ENCODE results near the gene ZDHHC24. TPM values are rescaled to one million over a fixed set of nuclear protein-coding genes. Genes with fewer than 3 reads are reported as not detected.

ZDHHC24 gene
- total RNA-seq, 4 donors from 2014 or later: 0.29 to 11.9 (median 8.9) TPM

GRCh38 chr11:66509131-66509561, 36.7 kb downstream of the ZDHHC24 start:
- peaks cover 0 to 4% of the 10 kb centered on the region in 2 donors for H3K4me1 ChIP-seq
- no peaks in the 10 kb centered on the region for H3K36me3 ChIP-seq
- no peaks in the 10 kb centered on the region for H3K9me3 ChIP-seq
- H3K4me3 ChIP-seq: no peak overlapping the region
- DNase-seq: no peak
- no peak for TF ChIP-seq CTCF (IDR thresholded peaks at IDR 0.05)
- no peak overlapping the region for H3K27ac ChIP-seq
- no peaks in the 10 kb centered on the region for H3K27me3 ChIP-seq
- intact Hi-C loops (cut with DNase I; ENCODE audit: low total_unique reads): no loop called here

- no peak for DNase-seq
- Histone ChIP-seq H3K9me3 (no peaks in the 10 kb centered on the region), H3K36me3 (no peaks in the 10 kb centered on the region), H3K27me3 (no peaks in the 10 kb centered on the region), H3K27ac (no peak overlapping the region), H3K4me3 (no peak overlapping the region), H3K4me1 (no peaks in the 10 kb centered on the region)
- TF ChIP-seq POLR2A (IDR thresholded peaks at IDR 0.05) (no peak), CTCF (IDR thresholded peaks at IDR 0.05) (no peak)
- intact Hi-C loops (cut with DNase I; ENCODE audit: low total_unique reads): no loop called here
Observed at GRCh38 chr11:66505276-66505816, 40.5 kb downstream of the ZDHHC24 start.

GRCh38 chr11:66498506-66498905, 47.3 kb downstream of the ZDHHC24 start:
- H3K36me3 ChIP-seq: no peaks in the 10 kb centered on the region
- H3K27ac ChIP-seq: no peak overlapping the region
- no peak for TF ChIP-seq CTCF (IDR thresholded peaks at IDR 0.05)
- TF ChIP-seq POLR2A (IDR thresholded peaks at IDR 0.05): no peak
- no peak overlapping the region for H3K4me3 ChIP-seq
- H3K27me3 ChIP-seq: no peaks in the 10 kb centered on the region
- no peaks in the 10 kb centered on the region for H3K9me3 ChIP-seq
- DNase-seq: no peak
- intact Hi-C loops (cut with DNase I; ENCODE audit: low total_unique reads): no loop called here
- H3K4me1 ChIP-seq: no peaks in the 10 kb centered on the region

- H3K27me3 ChIP-seq: no peaks in the 10 kb centered on the region
Observed at GRCh38 chr11:66497206-66497605, 48.6 kb downstream of the ZDHHC24 start.

GRCh38 chr11:66495401-66495854, 50.4 kb downstream of the ZDHHC24 start:
- H3K4me3 ChIP-seq: no peak overlapping the region
- no peaks in the 10 kb centered on the region for H3K27me3 ChIP-seq
- intact Hi-C loops (cut with DNase I; ENCODE audit: low total_unique reads): no loop called here
- no peaks in the 10 kb centered on the region for H3K36me3 ChIP-seq
- TF ChIP-seq POLR2A (IDR thresholded peaks at IDR 0.05): no peak
- no peak for TF ChIP-seq CTCF (IDR thresholded peaks at IDR 0.05)
- DNase-seq: no peak
- H3K27ac ChIP-seq: no peak overlapping the region
- no peaks in the 10 kb centered on the region for H3K9me3 ChIP-seq
- H3K4me1 ChIP-seq: no peaks in the 10 kb centered on the region

More at GRCh38 chr11:66497206-66497605, 48.6 kb downstream of the ZDHHC24 start:
- H3K36me3 ChIP-seq: no peaks in the 10 kb centered on the region
- H3K27ac ChIP-seq: no peak overlapping the region
- DNase-seq: no peak
- no peak overlapping the region for H3K4me3 ChIP-seq
- H3K4me1 ChIP-seq: no peaks in the 10 kb centered on the region
- H3K9me3 ChIP-seq: no peaks in the 10 kb centered on the region
- TF ChIP-seq POLR2A (IDR thresholded peaks at IDR 0.05) (no peak), CTCF (IDR thresholded peaks at IDR 0.05) (no peak)
- intact Hi-C loops (cut with DNase I; ENCODE audit: low total_unique reads): no loop called here

All from uterus (tissue), 4 donors.